Middle frontal gyrus (tissue), 1 donor: ENCODE data around the gene MMD.
"Not testable (repeated sequence)": the region's sequence is repeated elsewhere in the genome, so short reads cannot be mapped to it uniquely, and the experiment has no call there.

Source experiments
- DNase-seq: peaks from one replicate; pipeline ENCODE4 v3.0.0-alpha.2; 2015; ENCODE audit warnings: low spot score; ENCODE audit errors: extremely low spot score

Gene MMD

GRCh38 chr17:55444471-55445441 lies 23.1 kb upstream of the MMD start:
- DNase-seq = no peak

GRCh38 chr17:55443904-55444303 lies 22.3 kb upstream of the MMD start:
- DNase-seq = no peak

- DNase-seq = no peak
Observed at GRCh38 chr17:55442953-55443683, 21.5 kb upstream of the MMD start.

GRCh38 chr17:55442462-55442861 lies 20.8 kb upstream of the MMD start:
- DNase-seq = no peak

GRCh38 chr17:55441544-55441943 lies 19.9 kb upstream of the MMD start:
- no peak for DNase-seq

DNA sequence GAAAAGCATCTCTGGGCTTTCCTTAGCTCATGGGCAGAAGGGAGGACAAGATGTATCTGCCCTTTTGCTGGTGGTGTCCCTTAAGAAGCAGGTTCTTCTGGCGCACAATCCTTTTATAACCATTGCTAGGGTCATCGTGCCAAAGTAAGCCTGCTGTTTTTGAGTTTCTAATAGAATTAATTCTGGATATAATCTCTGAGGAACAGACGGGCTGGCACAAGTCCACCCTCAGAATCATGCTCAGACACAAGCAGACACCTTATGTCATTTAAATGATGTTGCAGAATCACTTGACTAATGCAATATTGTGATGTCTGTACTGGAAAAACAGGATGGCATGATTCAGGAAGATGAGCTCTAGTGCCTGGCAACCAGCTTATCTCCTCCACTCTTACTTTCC lies 18.8 kb upstream of the MMD start:
- no peak for DNase-seq

- DNase-seq = no peak
Observed at GRCh38 chr17:55437159-55437605, 15.5 kb upstream of the MMD start.

GRCh38 chr17:55436224-55437158 lies 14.9 kb upstream of the MMD start:
- DNase-seq = no peak

DNA sequence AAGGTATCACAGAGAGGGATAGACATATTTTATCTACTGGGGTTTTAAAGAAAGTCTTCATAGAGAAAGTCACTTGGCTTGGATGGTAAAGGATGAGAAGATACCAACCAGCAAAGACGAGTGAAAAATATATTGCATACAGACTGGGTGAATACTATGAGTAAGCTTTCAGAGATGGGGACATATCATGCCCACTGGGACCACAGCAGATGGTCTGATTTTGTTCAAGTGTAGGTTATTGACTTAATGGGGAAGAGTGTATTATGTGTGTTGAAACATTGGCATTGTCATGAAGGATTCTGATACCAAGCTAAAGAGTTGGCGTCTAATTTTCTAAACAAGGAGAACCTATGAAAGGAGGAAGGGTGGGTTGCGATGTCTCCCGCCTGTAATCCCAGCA lies 13.8 kb upstream of the MMD start:
- DNase-seq = no peak

DNA sequence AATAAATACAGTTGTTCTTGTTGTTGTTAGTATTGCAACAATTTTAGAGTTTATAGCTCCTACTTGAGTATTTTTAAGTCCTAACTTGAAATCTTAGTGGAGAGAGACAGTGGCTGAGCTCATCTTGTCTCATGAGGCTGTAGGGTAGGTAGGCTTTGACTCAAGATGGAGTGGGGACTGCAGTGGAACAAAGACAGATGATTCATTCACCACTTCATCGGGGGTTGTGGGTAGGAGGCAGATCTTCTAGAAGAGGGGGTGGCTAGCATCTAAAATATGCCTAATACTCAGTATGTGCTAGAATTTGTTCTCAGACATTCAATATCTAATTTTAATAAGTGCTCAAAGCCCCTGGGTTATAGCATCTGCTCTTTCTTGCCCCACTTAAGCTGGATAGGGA lies 13.1 kb upstream of the MMD start:
- DNase-seq = no peak

DNA sequence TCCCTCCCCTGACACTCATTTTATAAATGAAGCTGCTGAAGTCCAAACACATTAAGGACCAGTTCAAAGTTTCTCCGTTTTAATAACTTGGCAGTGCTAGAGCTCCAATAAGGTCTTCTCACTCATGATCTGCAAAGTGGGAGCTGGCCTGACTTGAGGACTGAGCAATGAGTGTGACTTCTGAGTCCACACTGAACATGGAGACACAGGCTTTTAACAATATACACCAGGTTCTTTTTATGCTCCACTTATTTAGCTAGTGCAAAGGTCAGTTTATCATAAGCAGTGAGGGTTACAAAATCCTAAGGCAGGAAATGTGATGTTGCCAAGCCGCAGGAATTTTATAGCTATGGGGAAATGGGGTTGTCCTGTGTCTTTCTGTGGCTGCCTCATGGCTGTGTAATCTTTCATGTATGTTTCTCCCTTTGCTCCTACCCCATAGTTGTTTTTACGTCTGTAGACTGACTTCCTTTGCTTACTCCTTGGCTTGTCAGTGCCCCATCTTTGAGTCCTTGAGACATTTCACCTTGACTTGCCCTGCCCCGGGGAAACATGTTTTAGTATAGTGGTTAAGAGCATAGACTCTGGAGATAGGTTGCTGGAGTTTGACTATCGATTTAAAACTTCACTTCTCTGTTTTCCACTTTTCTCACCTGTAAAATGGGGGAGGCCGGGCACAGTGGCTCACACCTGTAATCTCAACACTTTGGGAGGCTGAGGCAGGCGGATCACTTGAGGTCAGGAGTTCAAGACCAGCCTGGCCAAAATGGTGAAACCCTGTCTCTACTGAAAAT lies 12.2 kb upstream of the MMD start:
- DNase-seq = no peak

DNA sequence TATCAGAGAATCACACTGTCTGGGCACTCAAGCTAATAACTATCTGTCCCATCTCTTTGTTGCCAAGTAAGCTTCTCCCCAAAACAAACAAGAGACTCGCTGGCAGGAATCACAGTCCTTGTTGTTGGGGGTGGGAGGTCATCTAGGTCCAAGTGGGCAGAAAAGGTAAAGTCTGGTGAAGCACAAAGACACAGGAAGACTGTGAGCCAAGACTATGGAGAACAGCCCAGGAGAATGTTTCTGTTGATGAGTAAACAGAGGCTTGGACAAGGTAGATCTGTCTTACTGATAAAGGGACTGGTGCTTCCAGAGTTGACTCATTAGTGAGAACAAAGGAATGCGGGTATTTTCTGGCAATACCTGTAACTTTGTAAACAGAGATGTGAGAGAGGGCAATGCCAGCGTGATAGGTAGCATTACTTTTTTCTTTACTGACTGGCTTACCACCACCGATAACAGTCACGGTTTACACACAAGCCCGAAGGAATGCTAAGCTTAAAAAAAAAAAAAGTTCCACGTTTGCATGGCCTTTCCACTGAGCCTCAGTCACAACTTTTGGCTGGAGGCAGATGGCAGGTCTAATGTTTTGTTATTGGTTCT lies 11.5 kb upstream of the MMD start:
- DNase-seq = no peak

- DNase-seq = no peak
Observed at GRCh38 chr17:55432358-55433028, 10.9 kb upstream of the MMD start.

DNA sequence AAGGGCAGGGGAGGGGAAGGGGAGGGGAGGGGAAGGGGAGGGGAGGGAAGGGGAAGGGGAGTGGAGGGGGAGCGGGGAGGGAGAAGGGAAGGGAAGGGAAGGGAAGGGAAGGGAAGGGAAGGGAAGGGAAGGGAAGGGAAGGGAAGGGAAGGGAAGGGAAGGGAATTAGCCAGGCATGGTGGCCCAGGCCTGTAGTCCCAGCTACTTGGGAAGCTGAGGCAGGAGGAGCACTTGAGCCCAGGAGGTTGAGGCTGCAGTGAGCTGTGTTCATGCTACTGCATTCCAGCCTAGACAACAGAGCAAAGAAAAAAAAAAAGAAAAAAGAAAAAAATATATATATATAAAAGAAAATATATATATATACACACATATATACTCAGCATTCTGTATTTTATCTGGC lies 10.3 kb upstream of the MMD start:
- DNase-seq = not testable (repeated sequence)

DNA sequence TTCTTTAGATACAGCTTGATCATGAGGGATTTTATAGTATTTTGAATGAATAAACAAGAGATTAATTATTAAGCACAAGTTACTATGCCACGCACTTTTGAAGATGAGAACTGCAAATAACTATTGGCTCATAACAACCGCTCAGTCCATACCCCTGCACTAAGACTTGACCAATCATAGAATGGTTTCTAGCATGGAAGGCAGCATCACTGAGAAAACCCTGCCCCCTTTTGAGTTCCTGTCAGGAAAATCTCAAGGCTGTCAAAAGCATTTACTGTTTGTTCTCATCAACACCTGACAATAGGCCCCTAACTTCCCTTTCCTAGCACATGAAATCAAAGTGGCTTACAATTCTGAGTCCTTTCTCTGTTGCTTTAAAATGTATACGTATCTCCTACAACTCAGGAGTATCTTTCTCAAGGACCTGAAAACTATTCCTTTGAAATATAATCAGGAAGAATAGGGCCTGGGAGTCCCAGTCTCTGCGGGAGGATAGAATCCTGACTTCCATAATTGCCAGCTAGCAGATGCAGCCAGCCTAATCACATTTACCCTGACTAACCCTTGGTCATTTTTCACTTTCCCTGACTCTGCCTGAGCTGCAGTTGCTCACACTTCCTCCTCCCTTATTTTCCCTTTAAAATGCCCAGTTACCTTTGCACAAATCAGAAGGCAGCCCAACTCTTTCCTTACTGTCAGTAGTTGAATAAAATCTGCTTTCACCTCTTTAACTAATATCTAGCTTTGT lies 9.1 kb upstream of the MMD start:
- DNase-seq = no peak

- no peak for DNase-seq
Observed at GRCh38 chr17:55427587-55427882, 5.9 kb upstream of the MMD start.

DNA sequence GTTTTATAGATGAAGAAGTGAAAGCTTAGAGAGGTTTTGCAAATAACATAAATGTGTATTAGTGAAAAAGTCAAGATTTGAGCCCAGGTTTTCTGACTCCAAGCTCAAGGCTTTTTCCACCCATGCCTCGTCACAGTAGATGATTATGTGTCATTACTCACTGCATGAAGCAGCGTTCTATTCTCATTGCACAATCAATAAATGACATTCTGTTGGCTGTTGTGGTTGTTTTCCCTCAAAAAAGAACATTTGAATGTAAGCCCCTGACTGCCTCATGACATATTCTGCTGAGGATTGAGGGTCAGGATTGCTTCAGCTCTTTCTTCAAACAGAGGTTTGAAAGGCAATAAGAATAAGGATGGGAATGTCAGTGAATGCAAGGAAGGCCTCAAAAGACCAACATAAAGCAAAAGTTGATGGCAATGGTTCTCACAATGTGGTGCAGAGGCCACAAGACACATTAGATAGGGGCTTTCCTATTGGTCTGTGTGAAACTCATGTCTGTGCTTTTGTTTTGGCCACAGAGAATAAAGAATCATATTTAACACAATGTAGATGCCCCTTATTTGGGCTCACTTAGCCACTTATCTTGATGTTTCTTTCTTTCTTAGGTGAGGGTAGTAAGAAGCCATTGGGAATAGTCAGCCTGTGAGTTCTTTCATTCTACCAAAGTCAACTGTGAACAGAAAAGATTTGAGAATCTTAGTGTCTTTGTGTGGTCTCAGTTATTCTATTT lies 5.4 kb upstream of the MMD start:
- no peak for DNase-seq

DNA sequence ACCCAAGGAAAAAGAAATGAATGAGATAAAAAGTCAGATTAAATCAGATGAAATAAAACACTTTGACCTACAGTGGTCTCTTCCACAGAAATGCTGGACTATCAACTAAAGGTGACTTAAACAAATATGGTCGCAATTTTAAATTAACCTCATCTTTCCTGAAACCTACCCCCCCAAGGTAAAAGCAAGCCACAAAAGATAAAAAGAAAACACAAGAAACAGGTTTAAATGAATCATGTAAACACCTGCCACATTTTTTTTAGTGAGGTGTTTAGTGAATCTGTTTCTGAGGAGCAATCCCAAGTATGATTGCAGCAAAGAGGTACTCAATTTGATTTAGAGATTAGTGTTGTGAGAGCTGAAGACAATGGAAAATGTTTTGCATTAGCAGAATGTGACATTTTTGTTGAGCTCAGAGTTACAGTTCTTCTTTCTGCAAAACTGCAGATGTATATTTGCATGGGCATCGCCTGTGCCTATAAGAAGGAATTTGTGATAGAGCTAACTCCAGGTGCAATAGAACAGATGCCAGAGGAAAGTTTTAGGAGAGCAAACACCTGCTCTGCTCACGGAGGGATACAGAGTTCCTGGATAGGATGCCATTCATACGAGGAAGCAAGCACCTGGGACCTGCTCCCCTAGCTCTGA lies 3.4 kb upstream of the MMD start:
- DNase-seq = no peak
